Adipose tissue (tissue), 3 donors: ENCODE results near the gene MYCBP. TPM values are rescaled to one million over a fixed set of nuclear protein-coding genes. Genes with fewer than 3 reads are reported as not detected.
"Not testable (repeated sequence)": the region's sequence is repeated elsewhere in the genome, so short reads cannot be mapped to it uniquely, and the experiment has no call there.

Experiments used
- H3K27ac ChIP-seq: one replicate; pipeline ENCODE4 v1.5.1; 2013; ENCODE audit warnings: low read depth, low read length
- WGBS, 3 donors: extraction: QIAGEN DNeasy Blood & Tissue Kit; methylation state at CpG; one replicate each; pipeline ENCODE4 v1.1.7; 2013; 5-methylcytosine and 5-hydroxymethylcytosine counted together
- polyA plus RNA-seq, 3 donors: library from polyadenylated mRNA; stranded (reverse); fragments of 200-250 nt; gene quantifications; one replicate each; pipeline ENCODE4 v1.2.3, GENCODE V29; 2013
- donor health status: healthy with polysubstance abuse.
- donor health status: Bipolar disorder and iron deficiency.
- donor health status: healthy.

Gene MYCBP
- polyA plus RNA-seq, 3 donors, result 10.2 to 13.0 (median 11.7) TPM

- no peak overlapping the region for H3K27ac ChIP-seq
- 86 to 91% (median 89%) methylated on average over 2 of the region's 2 CpGs for WGBS, 3 donors
Measured at GRCh38 chr1:38875811-38876210, 2.7 kb upstream of the MYCBP start.

GRCh38 chr1:38872401-38873026 is 634 bp downstream of the MYCBP start:
- WGBS, 3 donors, result 3 to 5% (median 5%) methylated on average over 24 to 25 of the region's 25 CpGs
- H3K27ac ChIP-seq, result peak overlapping the region; percentile 2

DNA sequence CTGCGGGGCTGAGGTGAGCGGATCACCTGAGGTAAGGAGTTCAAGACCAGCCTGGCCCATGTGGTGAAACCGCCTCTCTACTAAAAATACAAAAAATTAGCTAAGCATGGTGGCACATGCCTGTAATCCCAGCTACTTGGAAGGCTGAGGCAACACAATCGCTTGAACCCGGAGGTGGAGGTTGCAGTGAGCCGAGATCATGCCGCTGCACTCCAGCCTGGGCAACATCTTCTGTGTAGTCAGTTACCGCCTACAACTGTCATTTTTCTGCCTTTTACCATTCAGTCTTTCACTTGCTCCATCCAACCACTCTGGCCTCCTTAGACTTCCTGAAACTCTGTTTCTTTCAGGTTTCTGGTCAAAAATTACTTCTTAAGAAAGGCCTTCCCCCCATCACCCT is 2.2 kb downstream of the MYCBP start:
- WGBS, 3 donors, result 78 to 94% (median 92%) methylated on average over 8 of the region's 8 CpGs

DNA sequence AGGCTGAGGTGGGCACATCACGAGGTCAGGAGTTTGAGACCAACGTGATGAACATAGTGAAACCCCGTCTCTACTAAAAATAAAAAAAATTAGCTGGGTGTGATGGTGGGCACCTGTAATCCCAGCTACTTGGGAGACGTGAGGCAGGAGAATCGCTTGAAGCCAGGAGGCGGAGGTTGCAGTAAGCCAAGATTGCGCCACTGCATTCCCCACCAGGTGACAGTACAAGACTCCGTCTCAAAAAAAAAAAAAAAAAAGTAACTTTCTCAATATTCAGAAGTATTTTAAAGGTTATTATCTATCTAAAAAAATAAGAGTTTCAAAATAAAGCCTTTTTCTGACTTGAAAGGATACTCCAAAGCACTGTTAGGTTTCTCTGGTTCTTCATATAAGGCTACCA is 5.9 kb downstream of the MYCBP start:
- H3K27ac ChIP-seq, result no peak overlapping the region
- WGBS, 3 donors, result 85 to 93% (median 91%) methylated on average over 8 of the region's 8 CpGs

More for the DNA sequence above, 2.2 kb downstream of the MYCBP start:
- H3K27ac ChIP-seq, result no peak overlapping the region

- H3K27ac ChIP-seq, result no peak overlapping the region
- 69 to 87% (median 72%) methylated on average over 4 of the region's 4 CpGs for WGBS, 3 donors
Measured at GRCh38 chr1:38865112-38865715, 7.9 kb downstream of the MYCBP start.

GRCh38 chr1:38860454-38860795 is 12.7 kb downstream of the MYCBP start:
- WGBS, 3 donors, result 4 to 12% (median 5%) methylated on average over 6 of the region's 6 CpGs
- no peak overlapping the region for H3K27ac ChIP-seq

DNA sequence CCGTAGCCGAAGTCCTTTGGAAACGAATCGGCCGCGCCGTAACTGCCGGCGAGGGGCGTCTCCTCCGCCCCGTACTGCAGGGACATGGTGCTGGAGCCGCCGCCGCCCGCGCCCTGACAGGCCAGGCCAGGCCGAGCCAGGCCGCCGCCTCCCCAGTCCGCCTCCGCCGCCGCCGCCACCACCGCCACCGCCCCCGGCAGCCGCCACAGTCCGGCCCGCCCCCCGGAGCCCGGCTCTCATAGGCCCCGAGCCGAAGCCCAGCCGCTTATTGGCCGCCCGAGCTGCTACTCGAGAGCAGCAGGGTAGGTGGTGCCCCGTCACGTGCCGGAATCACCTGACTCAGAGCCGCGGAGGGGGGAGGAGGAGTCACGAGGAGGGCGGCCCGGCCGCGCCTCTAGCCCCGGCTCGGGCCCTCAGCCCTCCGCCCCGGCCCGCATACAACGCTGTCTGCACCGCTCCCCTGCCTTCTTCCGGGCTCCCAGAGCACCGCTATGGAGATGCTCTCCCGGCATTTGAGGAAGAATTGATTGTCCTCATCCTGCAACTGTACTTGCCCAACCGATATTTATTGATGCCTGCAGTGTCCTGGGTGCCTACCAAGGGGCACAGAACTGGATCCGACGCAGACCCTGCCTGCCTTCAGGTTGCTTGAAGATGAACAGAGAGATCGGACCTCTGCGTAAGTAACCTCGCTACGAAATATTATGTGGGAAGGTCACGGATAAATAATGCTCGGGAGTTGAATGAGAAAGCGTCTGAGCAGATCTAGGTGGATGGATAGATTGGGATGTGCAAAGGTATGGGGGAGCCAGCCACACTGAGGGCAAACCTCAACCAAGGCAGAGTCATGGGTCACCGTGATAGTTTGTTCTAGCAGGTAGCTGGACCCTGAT is 13.3 kb downstream of the MYCBP start, which contains the start of gene RRAGC:
TSS of gene RRAGC (minus strand) at position 212 of the 893 bp plus-strand sequence. CDS start at position 86, 126 bp downstream.
- 0 to 1% (median 1%) methylated on average over 40 to 70 of the region's 70 CpGs for WGBS, 3 donors

DNA sequence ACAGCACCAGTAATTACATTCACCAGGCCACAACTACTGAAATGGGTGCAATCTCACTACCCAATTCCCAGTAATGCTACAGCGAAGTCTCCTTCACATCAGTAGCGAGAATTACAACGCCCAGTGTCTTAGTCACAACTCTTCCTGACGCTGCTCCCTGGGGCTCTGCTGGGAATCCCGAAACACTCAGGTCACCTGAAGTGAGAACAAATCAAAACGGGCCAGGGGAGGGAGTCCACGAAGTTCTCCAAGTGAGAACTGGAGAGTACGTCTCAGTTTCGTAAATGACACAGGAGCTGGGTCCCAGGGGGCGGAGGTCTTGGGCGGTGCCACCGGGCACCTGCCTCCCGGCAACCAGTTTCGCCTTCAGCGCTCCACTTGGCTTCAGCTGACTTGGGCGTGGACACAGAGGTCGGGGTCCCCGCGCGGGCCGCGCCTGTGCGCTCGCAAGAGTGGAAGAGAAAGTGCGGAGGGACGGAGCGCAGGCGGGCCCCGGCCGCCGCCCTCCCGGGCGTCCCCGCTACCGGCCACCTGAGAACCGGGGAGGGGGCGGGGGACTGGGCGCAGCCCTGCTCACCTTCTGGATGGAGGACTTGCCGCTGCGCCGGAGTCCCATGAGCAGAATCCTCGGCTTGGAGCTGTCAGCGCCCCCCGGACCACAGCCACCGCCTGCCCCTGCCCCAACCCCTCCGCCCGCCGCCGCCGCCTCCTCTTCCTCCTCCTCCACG is 14.2 kb downstream of the MYCBP start:
- WGBS, 3 donors, result 0 to 1% (median 1%) methylated on average over 41 to 51 of the region's 51 CpGs

More for the DNA sequence above, 13.3 kb downstream of the MYCBP start, which contains the start of gene RRAGC:
- H3K27ac ChIP-seq, result peak within 1 kb of the TSS; percentile 61

GRCh38 chr1:38852780-38853179 is 20.4 kb downstream of the MYCBP start:
- WGBS, 3 donors, result 83 to 87% (median 87%) methylated on average over 4 of the region's 4 CpGs
- H3K27ac ChIP-seq, result no peak overlapping the region

More for the DNA sequence above, 14.2 kb downstream of the MYCBP start:
- peak overlapping the region; percentile 61 for H3K27ac ChIP-seq

GRCh38 chr1:38848071-38848470 is 25.1 kb downstream of the MYCBP start:
- 52 to 89% (median 70%) methylated on average over 1 of the region's 1 CpG for WGBS, 3 donors
- H3K27ac ChIP-seq, result no peak overlapping the region

- no peak overlapping the region for H3K27ac ChIP-seq
- WGBS, 3 donors, result 76 to 90% (median 90%) methylated on average over 3 of the region's 3 CpGs
Measured at GRCh38 chr1:38846210-38846609, 26.9 kb downstream of the MYCBP start.

- WGBS, 3 donors, result 95 to 100% (median 96%) methylated on average over 3 of the region's 3 CpGs
- not testable (repeated sequence) for H3K27ac ChIP-seq
Measured at GRCh38 chr1:38845088-38845487, 28.1 kb downstream of the MYCBP start.

GRCh38 chr1:38840281-38840680 is 32.9 kb downstream of the MYCBP start:
- H3K27ac ChIP-seq, result no peak overlapping the region
- WGBS, 3 donors, result 42 to 80% (median 47%) methylated on average over 2 of the region's 2 CpGs

DNA sequence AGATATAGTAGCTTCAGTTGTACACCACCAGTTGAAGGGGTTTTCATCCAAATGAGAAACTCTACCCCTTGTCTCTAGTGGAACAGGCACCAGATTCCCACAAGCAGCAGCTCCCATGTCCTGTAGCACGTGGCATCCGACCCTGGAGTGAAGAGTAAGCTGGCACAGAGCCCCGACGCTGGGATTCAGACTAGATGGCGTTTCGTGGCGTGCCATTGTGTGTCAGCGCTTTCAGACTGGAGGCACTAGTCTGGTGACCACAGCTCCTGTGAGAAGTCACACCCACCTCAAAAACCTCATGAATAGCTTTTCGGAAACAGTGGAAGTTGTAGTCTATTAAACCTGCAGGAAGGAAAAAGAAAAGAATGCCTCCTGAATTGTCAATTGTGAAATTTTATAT is 33.8 kb downstream of the MYCBP start:
- H3K27ac ChIP-seq, result no peak overlapping the region
- 66 to 85% (median 68%) methylated on average over 9 of the region's 9 CpGs for WGBS, 3 donors

GRCh38 chr1:38836316-38836715 is 36.8 kb downstream of the MYCBP start:
- WGBS, 3 donors, result 57 to 92% (median 57%) methylated on average over 10 of the region's 10 CpGs
- H3K27ac ChIP-seq, result not testable (repeated sequence)

- no peak overlapping the region for H3K27ac ChIP-seq
- whole genome bisulfite sequencing, 3 donors, result 17 to 30% (median 19%) methylated on average over 3 of the region's 3 CpGs
Measured at GRCh38 chr1:38834937-38835827, 38.0 kb downstream of the MYCBP start.

DNA sequence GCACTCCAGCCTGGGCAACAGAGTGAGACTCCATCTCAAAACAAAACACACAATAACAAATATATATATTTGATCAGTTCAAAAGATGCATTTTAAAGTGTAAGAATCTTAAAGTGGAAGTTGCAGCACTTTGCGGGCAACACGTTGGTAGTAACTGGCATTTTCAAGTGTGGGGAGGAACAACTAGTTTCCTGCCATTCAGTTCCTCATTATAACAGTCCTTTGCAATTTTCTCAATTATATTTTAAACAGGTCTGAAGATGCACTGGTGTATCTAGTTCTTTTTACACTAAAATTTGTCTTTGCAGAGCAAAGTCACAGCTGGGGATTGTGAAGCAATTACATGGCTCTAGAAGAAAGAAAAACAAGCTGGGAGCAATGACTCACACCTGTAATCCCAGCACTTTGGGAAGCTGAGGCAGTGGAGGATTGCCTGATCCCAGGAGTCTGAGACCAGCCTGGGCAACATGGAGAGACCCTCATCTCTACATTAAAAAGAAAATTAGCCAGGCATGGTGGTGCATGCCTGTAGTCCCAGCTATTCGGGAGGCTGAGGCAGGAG is 38.8 kb downstream of the MYCBP start:
- no peak overlapping the region for H3K27ac ChIP-seq
- 66 to 82% (median 74%) methylated on average over 3 of the region's 3 CpGs for WGBS, 3 donors
